Right lobe of liver (tissue), 4 donors: Measurements from ENCODE around the gene RASGRP1.

Source experiments
- CTCF ChIP-seq, 4 donors: fragments of 200-600 bp in 3 of 4; fragments of 450-650 bp in 1 of 4; IDR thresholded peaks; one replicate each; pipeline versions ENCODE4 v1.5.1 to v1.8.0; 2016 to 2022; ENCODE audit warnings: antibody characterized with exemption in 4 of 4, mild to moderate bottlenecking in 2 of 4
- POLR2A ChIP-seq: fragments of 450-650 bp; IDR thresholded peaks from one replicate; pipeline ENCODE4 v1.6.1; 2017; ENCODE audit warnings: antibody characterized with exemption, mild to moderate bottlenecking
- donor health status: DM: no; HTN: no; CAD: no.
- donor health status: DM: no; HTN: no; CAD: no.
- donor health status: DM: no; HTN: yes; CAD: no.

GRCh38 chr15:38554354-38554753, 10.3 kb downstream of the RASGRP1 start:
- TF ChIP-seq CTCF (IDR thresholded peaks at IDR 0.05) (no peak), POLR2A (no peak)
